EL (cell line): ENCODE results near the gene PTPN3.
A peak's percentile ranks its signal among the peaks of the same experiment; 100 is the strongest.

Experiments
- DNase-seq: peaks from one replicate; pipeline ENCODE4 v3.0.0-alpha.2; 2016

PTPN3 gene

GRCh38 chr9:109504689-109505088 is 6.6 kb upstream of the PTPN3 start:
- no peak for DNase-seq

DNA sequence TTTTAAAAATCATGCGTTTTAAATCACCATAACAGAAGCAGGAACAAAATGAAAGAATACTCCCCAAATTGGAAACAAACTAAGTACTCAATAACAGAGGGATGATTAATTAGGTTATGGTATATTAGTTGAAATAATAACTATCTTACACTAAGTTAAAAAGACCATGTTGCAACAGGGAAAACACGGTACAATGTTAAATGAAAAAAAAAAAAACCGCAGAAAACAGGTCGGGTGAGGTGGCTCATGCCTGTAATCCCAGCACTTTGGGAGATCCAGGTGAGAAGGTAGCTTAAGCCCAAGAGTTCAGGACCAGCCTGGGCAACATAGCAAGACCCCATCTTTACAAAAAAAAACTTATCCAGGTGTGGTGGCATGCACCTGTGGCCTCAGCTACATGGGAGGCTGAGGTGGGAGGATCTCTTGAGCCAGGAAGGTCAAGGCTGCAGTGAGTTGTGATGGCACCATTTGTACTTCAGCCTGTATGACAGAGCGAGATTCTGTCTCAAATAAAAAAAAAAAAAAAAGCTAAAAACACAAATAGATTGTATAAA is 2.4 kb upstream of the PTPN3 start:
- no peak for DNase-seq

- peak; percentile 61 for DNase-seq
Measured at GRCh38 chr9:109499631-109500410, 1.7 kb upstream of the PTPN3 start.

DNA sequence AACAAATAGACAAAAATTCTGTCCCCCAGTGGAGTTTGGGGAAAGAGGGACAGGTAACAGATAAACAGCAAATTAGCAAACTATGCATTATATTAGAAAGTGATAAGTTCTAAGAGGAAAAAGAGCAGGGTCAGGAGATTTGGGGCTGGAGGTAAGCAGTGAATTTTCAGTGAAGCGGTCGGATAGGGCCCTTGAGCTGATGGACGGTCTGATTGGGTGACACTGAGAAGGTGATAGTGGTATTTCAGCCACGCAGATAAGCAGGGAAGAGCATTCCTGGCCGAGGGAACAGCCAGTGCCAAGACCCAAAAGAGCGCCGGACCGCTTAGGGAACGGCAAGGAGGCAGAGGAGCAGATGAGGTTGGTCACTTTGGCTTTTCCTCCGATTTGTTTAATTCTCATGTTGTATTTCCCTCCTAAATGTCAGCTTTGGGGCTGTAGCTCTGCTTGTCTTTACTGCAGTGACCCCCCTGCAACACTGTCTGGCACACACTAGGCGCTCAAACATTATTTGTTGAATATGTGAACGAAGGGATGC is 1.1 kb upstream of the PTPN3 start:
- DNase-seq: no peak

- DNase-seq: peak; percentile 23
Measured at GRCh38 chr9:109497226-109498153, 617 bp downstream of the PTPN3 start.

GRCh38 chr9:109496841-109497225 is 1.3 kb downstream of the PTPN3 start:
- no peak for DNase-seq

DNA sequence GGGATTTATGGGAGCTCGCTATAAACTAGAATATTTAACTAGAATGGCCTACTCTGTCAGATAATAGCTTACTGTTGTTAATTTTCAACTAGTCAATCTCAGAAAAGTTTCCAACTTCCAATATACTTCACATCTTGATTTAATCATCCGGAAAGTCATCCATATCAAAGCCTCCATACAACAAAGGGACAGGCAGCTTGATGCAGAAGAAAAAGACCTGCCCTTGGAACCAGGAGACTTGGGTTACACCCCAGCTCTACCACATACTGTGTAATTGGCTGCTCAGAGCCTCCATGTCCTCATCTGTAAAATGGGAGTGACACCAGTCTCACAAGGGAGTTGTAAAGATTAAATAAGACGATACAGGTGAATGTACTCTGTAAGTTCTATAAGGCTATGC is 1.9 kb downstream of the PTPN3 start:
- no peak for DNase-seq

DNA sequence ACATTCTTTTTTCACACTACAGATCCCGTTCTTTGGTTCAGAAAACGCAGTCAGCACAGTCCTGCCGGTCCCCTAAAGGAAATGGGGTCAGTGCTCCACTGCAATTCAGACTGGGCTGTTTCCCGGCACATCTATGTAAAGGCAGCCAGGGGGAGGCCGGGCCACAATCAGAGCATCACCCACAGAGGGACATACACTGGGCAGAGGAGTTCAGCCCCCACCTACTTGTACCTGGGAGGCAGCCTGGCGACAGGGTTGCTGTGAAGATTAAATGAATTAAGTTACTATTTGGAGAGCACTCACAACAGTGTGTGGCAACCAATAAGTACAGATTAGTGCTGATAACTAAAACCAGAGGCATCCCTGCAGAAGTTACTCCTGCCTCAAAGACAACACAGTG is 4.5 kb downstream of the PTPN3 start:
- no peak for DNase-seq

DNA sequence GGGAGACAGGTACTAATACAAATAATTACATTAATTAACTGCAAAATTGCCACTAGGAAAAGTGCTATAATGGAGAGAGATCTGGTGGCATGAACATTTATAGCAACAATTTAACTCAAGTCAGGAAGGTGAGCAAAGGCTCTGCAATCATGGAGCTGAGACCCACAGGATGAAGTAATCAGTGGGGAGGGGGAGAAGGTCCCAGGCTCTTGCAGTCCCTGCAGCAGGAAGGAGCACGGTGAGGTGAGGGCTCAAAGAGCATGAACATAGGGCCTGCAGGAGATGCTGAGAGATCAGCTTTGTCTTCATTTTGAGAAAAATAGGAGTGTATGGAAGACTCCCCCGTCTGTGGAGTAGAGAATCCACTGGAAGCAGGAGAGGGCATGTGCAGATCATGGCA is 6.5 kb downstream of the PTPN3 start:
- no peak for DNase-seq

DNA sequence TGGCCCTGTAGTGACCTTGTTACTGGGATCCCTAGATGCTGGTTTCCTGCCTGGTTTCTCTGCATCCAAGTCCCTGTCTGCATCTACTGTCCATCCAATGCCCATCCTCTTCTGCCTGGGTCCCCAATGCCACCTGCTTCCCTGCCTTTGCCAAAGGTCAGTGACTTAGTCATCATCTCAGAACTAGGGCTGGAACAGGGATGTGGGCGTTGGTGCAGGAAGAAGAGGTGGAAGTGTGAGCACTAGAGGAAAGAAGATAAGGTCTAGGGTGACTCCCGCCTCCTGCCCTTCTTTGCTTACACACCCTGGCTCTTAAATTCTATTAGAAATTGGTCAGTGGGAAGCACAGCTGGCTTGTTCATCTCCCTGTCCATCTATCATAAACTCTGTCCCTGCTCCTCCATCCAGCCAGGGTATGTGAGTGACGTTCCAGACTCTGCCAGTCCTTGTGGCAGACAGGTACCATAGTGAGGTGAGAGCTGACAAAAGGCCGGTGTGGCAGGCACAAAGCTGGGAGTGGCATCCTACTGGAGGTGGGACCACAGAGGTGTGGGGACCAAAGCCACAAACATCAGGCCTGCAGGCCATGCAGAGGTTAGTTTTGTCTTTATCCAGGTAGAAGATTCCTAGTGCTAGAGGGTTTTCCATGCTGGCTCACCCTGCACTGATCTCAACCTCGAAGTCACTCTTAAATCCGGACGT is 9.2 kb downstream of the PTPN3 start:
- DNase-seq: no peak

GRCh38 chr9:109488351-109488750 is 9.8 kb downstream of the PTPN3 start:
- no peak for DNase-seq

- no peak for DNase-seq
Measured at GRCh38 chr9:109487247-109487646, 10.9 kb downstream of the PTPN3 start.

DNA sequence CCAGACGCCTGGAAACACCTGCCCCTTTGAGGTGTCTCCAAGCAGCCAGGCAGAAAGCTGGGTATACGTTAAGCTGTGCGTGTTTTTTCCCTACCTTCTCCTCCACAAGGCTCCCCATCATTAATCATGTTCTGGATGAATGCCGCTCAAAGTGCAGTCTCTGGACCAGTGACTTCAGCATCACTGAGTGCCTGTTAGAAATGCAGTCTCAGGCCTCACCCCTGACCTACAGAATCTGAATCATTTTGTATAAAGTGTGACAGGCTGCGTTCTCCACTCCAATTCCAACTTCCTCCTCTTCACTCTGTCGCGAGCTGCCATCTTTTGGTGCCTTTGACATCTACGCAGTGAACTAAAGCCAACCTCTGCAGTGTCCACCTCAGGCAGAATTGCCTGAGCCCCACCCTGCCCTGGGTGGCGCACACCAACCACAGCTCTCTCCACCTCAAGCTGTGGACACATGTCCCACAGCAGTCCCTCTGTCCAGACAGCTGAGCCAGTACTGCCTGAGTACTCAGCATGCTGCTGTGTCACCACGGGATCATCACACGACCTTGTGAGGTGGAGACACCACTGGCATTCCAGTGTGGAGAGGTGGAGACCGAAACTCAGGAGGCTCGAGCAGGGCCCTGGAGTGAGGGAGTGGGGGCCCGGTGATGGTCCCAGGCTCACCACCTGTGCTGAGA is 14.2 kb downstream of the PTPN3 start:
- no peak for DNase-seq

GRCh38 chr9:109482391-109482916 is 15.7 kb downstream of the PTPN3 start:
- DNase-seq: no peak

GRCh38 chr9:109481856-109482255 is 16.3 kb downstream of the PTPN3 start:
- DNase-seq: no peak

GRCh38 chr9:109479822-109480221 is 18.3 kb downstream of the PTPN3 start:
- no peak for DNase-seq

GRCh38 chr9:109478665-109479380 is 19.3 kb downstream of the PTPN3 start:
- no peak for DNase-seq

- DNase-seq: no peak
Measured at GRCh38 chr9:109478051-109478563, 20.0 kb downstream of the PTPN3 start.

DNA sequence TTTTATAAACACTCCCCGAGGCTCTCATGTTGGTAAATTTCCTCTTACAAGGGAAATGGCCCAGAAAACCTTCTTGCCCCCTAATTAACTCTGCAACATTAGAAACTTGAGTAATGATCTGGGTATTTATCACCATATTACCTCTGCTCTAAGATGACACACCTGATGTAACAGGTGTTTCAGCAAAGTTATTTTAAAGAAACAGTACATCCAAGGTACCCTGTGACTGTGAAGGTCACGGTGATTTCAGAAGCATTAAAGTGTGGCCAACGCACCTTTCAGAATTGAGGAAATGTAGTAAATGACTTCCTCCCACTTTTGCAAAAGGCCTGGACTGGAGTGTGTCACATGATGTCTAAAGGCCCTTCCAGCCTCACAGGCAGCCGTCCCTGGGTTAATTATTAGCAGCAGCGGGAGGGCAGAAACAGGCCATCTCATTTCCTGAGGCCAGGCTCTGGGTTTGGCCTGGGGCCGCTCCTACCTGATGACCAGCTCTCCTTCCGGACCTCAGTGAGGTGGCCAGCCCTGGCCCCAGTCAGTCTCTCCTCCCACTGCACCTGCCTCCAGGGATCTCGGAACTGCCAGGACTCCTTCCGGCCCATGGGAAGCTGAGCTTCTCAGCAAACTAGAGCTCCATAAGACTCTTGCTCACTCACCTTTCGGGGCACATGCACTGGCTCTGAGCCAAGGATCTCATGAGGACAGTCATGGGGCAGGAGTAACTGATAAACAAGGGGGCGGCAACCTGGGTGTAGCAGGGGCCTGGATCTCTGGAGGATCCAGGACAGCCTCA is 20.7 kb downstream of the PTPN3 start:
- DNase-seq: no peak

DNA sequence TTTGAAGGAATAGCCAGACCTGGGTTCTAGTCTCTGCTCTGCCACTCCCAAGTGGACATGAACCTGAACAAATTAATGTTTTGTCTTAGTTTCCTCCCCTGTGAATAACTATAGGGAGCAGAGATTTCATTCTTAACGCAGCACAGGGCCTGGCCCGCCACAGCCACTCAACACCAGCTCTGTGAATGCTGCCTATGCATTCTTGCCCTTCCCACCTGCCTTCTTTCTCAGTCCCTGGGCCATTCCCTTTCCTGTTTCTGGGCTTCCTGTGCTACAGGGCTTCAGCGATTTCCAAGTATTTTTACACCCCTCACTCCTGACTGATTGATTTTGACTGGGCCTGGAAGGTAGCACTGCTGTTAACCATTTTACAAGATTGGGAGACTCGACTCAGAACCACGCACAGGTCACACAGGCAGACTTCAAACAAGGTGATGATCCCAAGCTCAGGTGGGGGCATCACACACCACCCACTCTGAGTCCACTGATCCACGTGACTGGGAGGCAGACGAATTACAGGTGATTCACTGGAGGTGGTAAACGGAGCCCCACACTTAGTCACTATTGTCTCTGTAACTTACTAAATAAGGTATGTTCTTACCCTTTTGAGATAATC is 21.4 kb downstream of the PTPN3 start:
- no peak for DNase-seq
